HepG2 (cell line): ENCODE data around the gene TECPR1. TPM values are rescaled to one million over a fixed set of nuclear protein-coding genes. Genes with fewer than 3 reads are reported as not detected.

Experiments
- ARNT2 ChIP-seq: sonication (generic); formaldehyde crosslinking; IDR thresholded peaks from 2 replicates; pipeline ENCODE4 v1.8.0; 2022; ENCODE audit warnings: mild to moderate bottlenecking, low read depth, missing genetic modification reagents, moderate library complexity
- LCORL ChIP-seq, 2 experiments: fragments of 450-650 bp in 1 of 2; sonication (generic) in 1 of 2; formaldehyde crosslinking in 1 of 2; IDR thresholded peaks; 2 replicates each; pipeline versions ENCODE4 v1.5.0 to v1.6.1; 2017 to 2020; ENCODE audit warnings: antibody characterized with exemption in 1 of 2, missing genetic modification reagents in 1 of 2
- NAIF1 ChIP-seq: sonication (generic); formaldehyde crosslinking; IDR thresholded peaks from 2 replicates; pipeline ENCODE4 v1.5.0; 2020; ENCODE audit warnings: mild to moderate bottlenecking, missing genetic modification reagents, borderline replicate concordance
- NFYB ChIP-seq: sonication (generic); formaldehyde crosslinking; IDR thresholded peaks from 2 replicates; pipeline ENCODE4 v1.4.0; 2020; ENCODE audit warnings: missing genetic modification reagents
- ZFX ChIP-seq: sonication (generic); formaldehyde crosslinking; IDR thresholded peaks from 2 replicates; pipeline ENCODE4 v1.4.0; 2020; ENCODE audit warnings: mild to moderate bottlenecking, low read depth, missing genetic modification reagents, moderate library complexity
- ZMAT3 ChIP-seq: sonication (generic); formaldehyde crosslinking; conservative IDR thresholded peaks from 2 replicates; pipeline ENCODE4 v1.7.0; 2021; ENCODE audit warnings: missing genetic modification reagents
- ZNF557 ChIP-seq: sonication (generic); formaldehyde crosslinking; IDR thresholded peaks from 2 replicates; pipeline ENCODE4 v1.4.0; 2020; ENCODE audit warnings: missing genetic modification reagents
- ZNF747 ChIP-seq: sonication (generic); formaldehyde crosslinking; IDR thresholded peaks from 2 replicates; pipeline ENCODE4 v1.8.1; 2023; ENCODE audit warnings: missing genetic modification reagents, mild to moderate bottlenecking, borderline replicate concordance
- ZNF761 ChIP-seq: sonication (generic); formaldehyde crosslinking; conservative IDR thresholded peaks from 2 replicates; pipeline ENCODE4 v1.4.0; 2020; ENCODE audit warnings: mild to moderate bottlenecking, missing genetic modification reagents
- ZSCAN25 ChIP-seq: sonication (generic); formaldehyde crosslinking; IDR thresholded peaks from 2 replicates; pipeline ENCODE4 v1.8.0; 2022; ENCODE audit warnings: mild to moderate bottlenecking, missing genetic modification reagents
- polyA plus RNA-seq, 8 experiments: library from polyadenylated mRNA; depleted of rRNA in 3 of 8; stranded (reverse) in 7 of 8; unstranded in 1 of 8; fragments of >200 nt; fragmentation: Illumina TruSeq in 4 of 8; extraction: Trizol in 4 of 8; gene quantifications; 2 replicates each; pipeline versions ENCODE4 v1.2.1 to v1.2.3, GENCODE V29; 2011 to 2016; ENCODE audit warnings: low read depth in 4 of 8, missing spikeins in 1 of 8, mixed read lengths in 1 of 8; ENCODE audit not compliant: insufficient read depth in 1 of 8
- total RNA-seq, 5 experiments: library from RNA; depleted of rRNA; stranded (reverse); fragments of >200 nt; fragmentation: Illumina TruSeq; extraction: Trizol; gene quantifications; 2 replicates each; pipeline ENCODE4 v1.2.3, GENCODE V29; 2016; ENCODE audit warnings: low read depth in 1 of 5
- TF ChIP-seq, protein P1 (sequence below): sonication (generic); formaldehyde crosslinking; IDR thresholded peaks from 2 replicates; pipeline ENCODE4 v1.5.1; 2020; ENCODE audit warnings: mild to moderate bottlenecking, moderate library complexity, missing genetic modification reagents
- TF ChIP-seq, protein P2 (sequence below): sonication (generic); formaldehyde crosslinking; IDR thresholded peaks from 2 replicates; pipeline ENCODE4 v1.5.1; 2020; ENCODE audit warnings: mild to moderate bottlenecking, missing genetic modification reagents, moderate library complexity
- TF ChIP-seq, protein P3 (sequence below): sonication (generic); formaldehyde crosslinking; conservative IDR thresholded peaks from 2 replicates; pipeline ENCODE4 v1.4.0; 2020; ENCODE audit warnings: missing genetic modification reagents
- TF ChIP-seq, protein P4 (sequence below), 2 experiments: sonication (generic) in 1 of 2; formaldehyde crosslinking in 1 of 2; IDR thresholded peaks; 2 replicates each; pipeline versions ENCODE4 v1.4.0 to v1.6.1; 2018 to 2020; ENCODE audit warnings: missing genetic modification reagents in 2 of 2, borderline replicate concordance in 1 of 2, low read depth in 1 of 2, mild to moderate bottlenecking in 1 of 2, missing biosample characterization in 1 of 2
- TF ChIP-seq, protein P5 (sequence below): sonication (generic); formaldehyde crosslinking; IDR thresholded peaks from 2 replicates; pipeline ENCODE4 v1.4.0; 2020; ENCODE audit warnings: missing genetic modification reagents

TECPR1 gene
- total and polyA plus RNA-seq, 2 of the 13 experiments (the other 11 are each of a cell fraction or from before 2014, with no cell fraction given): 2.3 to 6.3 TPM

DNA sequence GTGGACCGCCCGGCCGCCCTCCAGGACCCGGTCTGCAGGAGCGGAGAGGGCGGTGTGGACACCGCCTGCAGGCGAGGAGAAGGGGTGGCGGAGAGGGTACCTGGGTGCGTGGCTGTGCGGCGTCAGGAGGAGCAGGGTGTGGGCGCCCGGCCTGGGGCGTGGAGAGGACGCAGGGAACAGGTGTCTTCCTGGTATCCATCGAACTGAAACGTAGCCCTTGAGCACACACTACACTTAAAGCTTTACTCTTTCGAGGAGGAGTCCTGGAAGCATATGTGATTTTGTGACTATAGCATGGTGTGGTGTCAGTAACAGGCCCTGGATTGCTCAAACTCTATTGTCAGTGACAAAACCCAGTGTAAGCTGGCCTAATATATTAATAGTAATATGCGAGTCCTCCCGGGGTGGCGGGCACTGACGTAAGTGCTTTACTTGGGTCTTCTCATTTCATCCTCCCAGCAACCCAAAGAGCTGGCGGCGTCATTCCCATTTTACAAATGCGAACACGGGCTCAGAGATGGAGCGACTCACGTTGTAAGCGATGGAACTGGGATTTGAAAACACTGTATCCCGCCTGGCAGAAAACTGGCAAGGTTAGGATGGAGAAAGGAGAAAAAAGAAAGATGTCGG is 508 bp upstream of the TECPR1 start (continued):
- TF ChIP-seq LCORL (IDR thresholded peaks at IDR 0.05): no peak
- TF ChIP-seq LCORL (CRISPR knock-in tag; IDR thresholded peaks at IDR 0.05): 0 out of 2 replicates have a peak, but pooled peaks have one; percentile 73
- TF ChIP-seq, protein P1, sequence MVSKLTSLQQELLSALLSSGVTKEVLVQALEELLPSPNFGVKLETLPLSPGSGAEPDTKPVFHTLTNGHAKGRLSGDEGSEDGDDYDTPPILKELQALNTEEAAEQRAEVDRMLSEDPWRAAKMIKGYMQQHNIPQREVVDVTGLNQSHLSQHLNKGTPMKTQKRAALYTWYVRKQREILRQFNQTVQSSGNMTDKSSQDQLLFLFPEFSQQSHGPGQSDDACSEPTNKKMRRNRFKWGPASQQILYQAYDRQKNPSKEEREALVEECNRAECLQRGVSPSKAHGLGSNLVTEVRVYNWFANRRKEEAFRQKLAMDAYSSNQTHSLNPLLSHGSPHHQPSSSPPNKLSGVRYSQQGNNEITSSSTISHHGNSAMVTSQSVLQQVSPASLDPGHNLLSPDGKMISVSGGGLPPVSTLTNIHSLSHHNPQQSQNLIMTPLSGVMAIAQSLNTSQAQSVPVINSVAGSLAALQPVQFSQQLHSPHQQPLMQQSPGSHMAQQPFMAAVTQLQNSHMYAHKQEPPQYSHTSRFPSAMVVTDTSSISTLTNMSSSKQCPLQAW (CRISPR knock-in tag): 0 out of 2 replicates have a peak, but pooled peaks have one; percentile 41
- peak; percentile 84; the same call in 1 of the 2 replicates for TF ChIP-seq ARNT2 (CRISPR knock-in tag)
- TF ChIP-seq ZNF557 (CRISPR knock-in tag): no peak
- TF ChIP-seq, protein P2, sequence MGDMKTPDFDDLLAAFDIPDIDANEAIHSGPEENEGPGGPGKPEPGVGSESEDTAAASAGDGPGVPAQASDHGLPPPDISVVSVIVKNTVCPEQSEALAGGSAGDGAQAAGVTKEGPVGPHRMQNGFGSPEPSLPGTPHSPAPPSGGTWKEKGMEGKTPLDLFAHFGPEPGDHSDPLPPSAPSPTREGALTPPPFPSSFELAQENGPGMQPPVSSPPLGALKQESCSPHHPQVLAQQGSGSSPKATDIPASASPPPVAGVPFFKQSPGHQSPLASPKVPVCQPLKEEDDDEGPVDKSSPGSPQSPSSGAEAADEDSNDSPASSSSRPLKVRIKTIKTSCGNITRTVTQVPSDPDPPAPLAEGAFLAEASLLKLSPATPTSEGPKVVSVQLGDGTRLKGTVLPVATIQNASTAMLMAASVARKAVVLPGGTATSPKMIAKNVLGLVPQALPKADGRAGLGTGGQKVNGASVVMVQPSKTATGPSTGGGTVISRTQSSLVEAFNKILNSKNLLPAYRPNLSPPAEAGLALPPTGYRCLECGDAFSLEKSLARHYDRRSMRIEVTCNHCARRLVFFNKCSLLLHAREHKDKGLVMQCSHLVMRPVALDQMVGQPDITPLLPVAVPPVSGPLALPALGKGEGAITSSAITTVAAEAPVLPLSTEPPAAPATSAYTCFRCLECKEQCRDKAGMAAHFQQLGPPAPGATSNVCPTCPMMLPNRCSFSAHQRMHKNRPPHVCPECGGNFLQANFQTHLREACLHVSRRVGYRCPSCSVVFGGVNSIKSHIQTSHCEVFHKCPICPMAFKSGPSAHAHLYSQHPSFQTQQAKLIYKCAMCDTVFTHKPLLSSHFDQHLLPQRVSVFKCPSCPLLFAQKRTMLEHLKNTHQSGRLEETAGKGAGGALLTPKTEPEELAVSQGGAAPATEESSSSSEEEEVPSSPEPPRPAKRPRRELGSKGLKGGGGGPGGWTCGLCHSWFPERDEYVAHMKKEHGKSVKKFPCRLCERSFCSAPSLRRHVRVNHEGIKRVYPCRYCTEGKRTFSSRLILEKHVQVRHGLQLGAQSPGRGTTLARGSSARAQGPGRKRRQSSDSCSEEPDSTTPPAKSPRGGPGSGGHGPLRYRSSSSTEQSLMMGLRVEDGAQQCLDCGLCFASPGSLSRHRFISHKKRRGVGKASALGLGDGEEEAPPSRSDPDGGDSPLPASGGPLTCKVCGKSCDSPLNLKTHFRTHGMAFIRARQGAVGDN (CRISPR knock-in tag): peak; percentile 3
- TF ChIP-seq ZNF761: no peak
- TF ChIP-seq ZNF747: no peak
- peak; percentile 46 for TF ChIP-seq ZFX (CRISPR knock-in tag)
- TF ChIP-seq, protein P3, sequence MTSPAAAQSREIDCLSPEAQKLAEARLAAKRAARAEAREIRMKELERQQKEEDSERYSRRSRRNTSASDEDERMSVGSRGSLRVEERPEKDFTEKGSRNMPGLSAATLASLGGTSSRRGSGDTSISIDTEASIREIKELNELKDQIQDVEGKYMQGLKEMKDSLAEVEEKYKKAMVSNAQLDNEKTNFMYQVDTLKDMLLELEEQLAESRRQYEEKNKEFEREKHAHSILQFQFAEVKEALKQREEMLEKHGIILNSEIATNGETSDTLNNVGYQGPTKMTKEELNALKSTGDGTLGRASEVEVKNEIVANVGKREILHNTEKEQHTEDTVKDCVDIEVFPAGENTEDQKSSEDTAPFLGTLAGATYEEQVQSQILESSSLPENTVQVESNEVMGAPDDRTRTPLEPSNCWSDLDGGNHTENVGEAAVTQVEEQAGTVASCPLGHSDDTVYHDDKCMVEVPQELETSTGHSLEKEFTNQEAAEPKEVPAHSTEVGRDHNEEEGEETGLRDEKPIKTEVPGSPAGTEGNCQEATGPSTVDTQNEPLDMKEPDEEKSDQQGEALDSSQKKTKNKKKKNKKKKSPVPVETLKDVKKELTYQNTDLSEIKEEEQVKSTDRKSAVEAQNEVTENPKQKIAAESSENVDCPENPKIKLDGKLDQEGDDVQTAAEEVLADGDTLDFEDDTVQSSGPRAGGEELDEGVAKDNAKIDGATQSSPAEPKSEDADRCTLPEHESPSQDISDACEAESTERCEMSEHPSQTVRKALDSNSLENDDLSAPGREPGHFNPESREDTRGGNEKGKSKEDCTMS (CRISPR knock-in tag): no peak
- no peak for TF ChIP-seq NFYB (CRISPR knock-in tag)
- TF ChIP-seq ZMAT3 (CRISPR knock-in tag): no peak
- TF ChIP-seq, protein P4, sequence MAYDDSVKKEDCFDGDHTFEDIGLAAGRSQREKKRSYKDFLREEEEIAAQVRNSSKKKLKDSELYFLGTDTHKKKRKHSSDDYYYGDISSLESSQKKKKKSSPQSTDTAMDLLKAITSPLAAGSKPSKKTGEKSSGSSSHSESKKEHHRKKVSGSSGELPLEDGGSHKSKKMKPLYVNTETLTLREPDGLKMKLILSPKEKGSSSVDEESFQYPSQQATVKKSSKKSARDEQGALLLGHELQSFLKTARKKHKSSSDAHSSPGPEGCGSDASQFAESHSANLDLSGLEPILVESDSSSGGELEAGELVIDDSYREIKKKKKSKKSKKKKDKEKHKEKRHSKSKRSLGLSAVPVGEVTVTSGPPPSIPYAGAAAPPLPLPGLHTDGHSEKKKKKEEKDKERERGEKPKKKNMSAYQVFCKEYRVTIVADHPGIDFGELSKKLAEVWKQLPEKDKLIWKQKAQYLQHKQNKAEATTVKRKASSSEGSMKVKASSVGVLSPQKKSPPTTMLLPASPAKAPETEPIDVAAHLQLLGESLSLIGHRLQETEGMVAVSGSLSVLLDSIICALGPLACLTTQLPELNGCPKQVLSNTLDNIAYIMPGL (CRISPR knock-in tag; IDR thresholded peaks at IDR 0.05; ENCODE audit: borderline replicate concordance in 1 of 2, low read depth in 1 of 2): peak in 1 of 2 experiments; percentile 25; a peak in 2 of 4 replicates
- 0 out of 2 replicates have a peak, but pooled peaks have one; percentile 32 for TF ChIP-seq NAIF1 (CRISPR knock-in tag)
- no peak for TF ChIP-seq ZSCAN25 (CRISPR knock-in tag)
- TF ChIP-seq, protein P5, sequence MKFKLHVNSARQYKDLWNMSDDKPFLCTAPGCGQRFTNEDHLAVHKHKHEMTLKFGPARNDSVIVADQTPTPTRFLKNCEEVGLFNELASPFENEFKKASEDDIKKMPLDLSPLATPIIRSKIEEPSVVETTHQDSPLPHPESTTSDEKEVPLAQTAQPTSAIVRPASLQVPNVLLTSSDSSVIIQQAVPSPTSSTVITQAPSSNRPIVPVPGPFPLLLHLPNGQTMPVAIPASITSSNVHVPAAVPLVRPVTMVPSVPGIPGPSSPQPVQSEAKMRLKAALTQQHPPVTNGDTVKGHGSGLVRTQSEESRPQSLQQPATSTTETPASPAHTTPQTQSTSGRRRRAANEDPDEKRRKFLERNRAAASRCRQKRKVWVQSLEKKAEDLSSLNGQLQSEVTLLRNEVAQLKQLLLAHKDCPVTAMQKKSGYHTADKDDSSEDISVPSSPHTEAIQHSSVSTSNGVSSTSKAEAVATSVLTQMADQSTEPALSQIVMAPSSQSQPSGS (CRISPR knock-in tag): no peak
